ENCODE data around the gene RAB20. TPM values are rescaled to one million over a fixed set of nuclear protein-coding genes. Genes with fewer than 3 reads are reported as not detected.
A peak's percentile ranks its signal among the peaks of the same experiment; 100 is the strongest.

Gene RAB20
- total RNA-seq, 6 experiments from 2014 or later: 12.5 to 47.2 (median 36.3) TPM

DNA sequence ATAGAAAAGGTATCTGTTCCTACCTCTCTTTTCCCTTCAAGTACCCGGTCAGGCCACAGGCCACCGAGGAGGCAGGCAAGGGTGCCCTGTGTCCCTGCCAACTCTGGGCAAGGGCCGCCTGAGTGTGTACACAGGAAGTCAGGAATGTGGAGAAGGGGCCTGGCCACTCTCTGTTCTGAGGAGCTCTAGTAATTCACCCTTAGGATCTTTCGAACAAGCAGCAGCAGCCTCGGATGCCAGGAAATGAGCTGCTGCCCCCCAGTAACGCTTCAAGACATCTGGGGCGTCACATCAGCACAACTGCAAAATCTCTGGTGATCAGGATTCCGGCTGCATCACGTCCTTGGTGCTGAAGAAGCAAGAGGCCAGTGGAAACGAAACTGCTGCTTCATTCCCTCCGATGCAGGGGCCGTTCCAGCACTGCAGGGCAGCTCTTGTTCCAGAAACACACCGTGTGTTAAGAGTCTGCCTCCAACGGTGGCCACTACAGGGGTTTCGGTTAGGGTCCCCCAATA is 2.0 kb downstream of the RAB20 start:
- Histone ChIP-seq H3K27ac (peak overlapping the region; percentile 90 to 98 (median 95)), H3K9me3 (no peaks in the 10 kb centered on the region), H3K4me3 (peak overlapping the region; percentile 84 to 96 (median 91)), H3K36me3 (peaks cover 0 to 3% (median 0%) of the 10 kb centered on the region in 4 donors), H3K4me1 (peaks cover 0 to 47% (median 16%) of the 10 kb centered on the region in 4 donors), H3K27me3 (no peaks in the 10 kb centered on the region)
- 11% methylated on average over 14 of the region's 15 CpGs for WGBS (ENCODE audit: insufficient coverage, low coverage, low lambda C conversion rate, missing lambda C conversion rate)
- TF ChIP-seq, protein P1, sequence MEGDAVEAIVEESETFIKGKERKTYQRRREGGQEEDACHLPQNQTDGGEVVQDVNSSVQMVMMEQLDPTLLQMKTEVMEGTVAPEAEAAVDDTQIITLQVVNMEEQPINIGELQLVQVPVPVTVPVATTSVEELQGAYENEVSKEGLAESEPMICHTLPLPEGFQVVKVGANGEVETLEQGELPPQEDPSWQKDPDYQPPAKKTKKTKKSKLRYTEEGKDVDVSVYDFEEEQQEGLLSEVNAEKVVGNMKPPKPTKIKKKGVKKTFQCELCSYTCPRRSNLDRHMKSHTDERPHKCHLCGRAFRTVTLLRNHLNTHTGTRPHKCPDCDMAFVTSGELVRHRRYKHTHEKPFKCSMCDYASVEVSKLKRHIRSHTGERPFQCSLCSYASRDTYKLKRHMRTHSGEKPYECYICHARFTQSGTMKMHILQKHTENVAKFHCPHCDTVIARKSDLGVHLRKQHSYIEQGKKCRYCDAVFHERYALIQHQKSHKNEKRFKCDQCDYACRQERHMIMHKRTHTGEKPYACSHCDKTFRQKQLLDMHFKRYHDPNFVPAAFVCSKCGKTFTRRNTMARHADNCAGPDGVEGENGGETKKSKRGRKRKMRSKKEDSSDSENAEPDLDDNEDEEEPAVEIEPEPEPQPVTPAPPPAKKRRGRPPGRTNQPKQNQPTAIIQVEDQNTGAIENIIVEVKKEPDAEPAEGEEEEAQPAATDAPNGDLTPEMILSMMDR (IDR thresholded peaks at IDR 0.05): no peak
- peak; percentile 47 for TF ChIP-seq POLR2A (IDR thresholded peaks at IDR 0.05)
- intact Hi-C loops (cut with DNase I): no loop called here
- DNase-seq: peak; percentile 76 to 82 (median 77)
- ATAC-seq: peak; percentile 31 to 55 (median 42)

DNA sequence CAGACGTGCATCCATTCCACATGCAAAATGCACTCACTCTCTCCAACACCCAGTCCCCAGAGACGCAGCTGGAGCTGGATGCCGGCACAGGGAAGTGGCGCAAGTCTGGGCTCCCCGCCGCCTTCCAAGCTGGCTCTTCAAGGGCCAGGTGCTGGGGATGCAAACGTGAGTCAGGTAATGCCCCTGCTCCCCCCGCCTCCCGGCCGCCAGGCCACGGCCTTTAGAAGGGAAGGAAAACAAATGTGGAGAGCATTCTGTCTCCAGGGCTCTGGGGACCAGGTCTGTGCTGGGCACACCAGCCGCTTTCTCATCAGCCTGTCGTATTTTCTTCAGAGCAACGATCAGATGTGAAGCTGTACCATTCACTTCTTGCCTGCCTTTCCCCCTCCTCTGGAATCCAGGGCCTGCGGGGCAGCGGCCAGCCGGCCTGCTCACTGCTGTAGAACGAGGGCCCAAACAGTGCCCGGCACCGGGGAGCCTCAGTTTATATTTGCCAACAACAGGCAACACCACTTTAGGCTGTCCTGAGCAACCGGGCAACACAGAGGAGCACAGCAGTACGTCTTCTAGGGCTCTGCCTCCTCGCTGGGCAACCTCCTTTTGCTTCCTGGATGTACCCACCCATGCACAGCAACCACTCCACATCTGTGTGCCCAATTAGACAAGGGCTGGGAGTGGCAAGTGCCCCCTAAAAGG is 3.8 kb downstream of the RAB20 start:
- ATAC-seq: no peak
- H3K27me3 ChIP-seq: no peaks in the 10 kb centered on the region
- 84% methylated on average over 7 of the region's 23 CpGs for WGBS (ENCODE audit: insufficient coverage, low coverage, low lambda C conversion rate, missing lambda C conversion rate)
- peak overlapping the region in 2 of 3 donors; percentile 13 to 39 for H3K27ac ChIP-seq
- peaks cover 0 to 3% (median 0%) of the 10 kb centered on the region in 4 donors for H3K36me3 ChIP-seq
- intact Hi-C loops (cut with DNase I): no loop called here
- peaks cover 0 to 55% (median 11%) of the 10 kb centered on the region in 4 donors for H3K4me1 ChIP-seq
- no peak for DNase-seq
- H3K4me3 ChIP-seq: no peak overlapping the region
- TF ChIP-seq, protein P1 (IDR thresholded peaks at IDR 0.05): no peak
- no peak for TF ChIP-seq POLR2A (IDR thresholded peaks at IDR 0.05)
- H3K9me3 ChIP-seq: no peaks in the 10 kb centered on the region

GRCh38 chr13:110557082-110557481 is 4.4 kb downstream of the RAB20 start:
- no peak overlapping the region for H3K27ac ChIP-seq
- peaks cover 0 to 3% (median 0%) of the 10 kb centered on the region in 4 donors for H3K36me3 ChIP-seq
- no peak for ATAC-seq
- WGBS (ENCODE audit: insufficient coverage, low coverage, low lambda C conversion rate, missing lambda C conversion rate): 76% methylated on average over 4 of the region's 5 CpGs
- TF ChIP-seq, protein P1 (IDR thresholded peaks at IDR 0.05): no peak
- no peak for TF ChIP-seq POLR2A (IDR thresholded peaks at IDR 0.05)
- DNase-seq: no peak
- no peak overlapping the region for H3K4me3 ChIP-seq
- intact Hi-C loops (cut with DNase I): no loop called here
- no peaks in the 10 kb centered on the region for H3K27me3 ChIP-seq
- H3K9me3 ChIP-seq: no peaks in the 10 kb centered on the region
- H3K4me1 ChIP-seq: peaks cover 0 to 55% (median 11%) of the 10 kb centered on the region in 4 donors

DNA sequence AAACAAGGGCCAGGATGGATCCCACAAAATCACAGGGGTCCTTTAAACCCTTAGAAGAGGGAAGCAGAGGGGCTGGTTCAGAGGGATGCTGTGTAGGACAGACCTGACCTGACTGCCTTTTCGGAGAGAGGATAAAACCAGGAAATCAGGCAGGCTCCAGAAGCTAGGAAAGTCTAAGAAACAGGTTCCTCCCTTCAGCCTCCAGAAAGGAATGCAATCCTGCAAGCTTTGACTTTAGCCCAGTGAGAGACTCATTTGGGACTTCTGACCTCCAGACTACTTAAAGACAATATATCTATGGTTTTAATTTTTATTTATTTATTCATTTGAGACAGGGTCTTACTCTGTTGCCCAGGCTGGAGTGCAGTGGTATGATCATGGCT is 5.3 kb downstream of the RAB20 start:
- Histone ChIP-seq H3K4me1 (peaks cover 0 to 57% (median 11%) of the 10 kb centered on the region in 4 donors), H3K36me3 (peaks cover 0 to 3% (median 0%) of the 10 kb centered on the region in 4 donors), H3K9me3 (no peaks in the 10 kb centered on the region), H3K27ac (peak overlapping the region in 2 of 3 donors; percentile 59 to 60), H3K27me3 (no peaks in the 10 kb centered on the region), H3K4me3 (no peak overlapping the region)
- no peak for ATAC-seq
- WGBS (ENCODE audit: insufficient coverage, low coverage, low lambda C conversion rate, missing lambda C conversion rate): 86% methylated on average over 1 of the region's 1 CpG
- TF ChIP-seq POLR2A (IDR thresholded peaks at IDR 0.05): no peak
- TF ChIP-seq, protein P1 (IDR thresholded peaks at IDR 0.05): no peak
- no peak for DNase-seq
- intact Hi-C loops (cut with DNase I): no loop called here
